Endodermal cell (in vitro differentiated cells): ENCODE results near the gene UCMA. TPM values are rescaled to one million over a fixed set of nuclear protein-coding genes. Genes with fewer than 3 reads are reported as not detected.
A peak's percentile ranks its signal among the peaks of the same experiment; 100 is the strongest.

Experiments used
- DNase-seq: peaks from one replicate; pipeline ENCODE4 v3.0.0-alpha.2; 2017
- H3K27ac ChIP-seq: 2 replicates; pipeline ENCODE4 v1.5.1; 2013; ENCODE audit warnings: mild to moderate bottlenecking, low read depth, low read length, moderate library complexity
- H3K27me3 ChIP-seq: 2 replicates; pipeline ENCODE4 v1.6.1; 2013; ENCODE audit warnings: mild to moderate bottlenecking, low read length, moderate library complexity; ENCODE audit not compliant: insufficient read depth, control insufficient read depth, poor library complexity, severe bottlenecking
- H3K36me3 ChIP-seq: 2 replicates; pipeline ENCODE4 v1.7.0; 2013; ENCODE audit warnings: mild to moderate bottlenecking, low read length, moderate library complexity; ENCODE audit not compliant: control insufficient read depth, insufficient read depth
- H3K4me1 ChIP-seq: one replicate; pipeline ENCODE4 v1.7.0; 2013; ENCODE audit warnings: low read length; ENCODE audit not compliant: control insufficient read depth, insufficient read depth
- H3K4me3 ChIP-seq: 2 replicates; pipeline ENCODE4 v1.5.1; 2013; ENCODE audit warnings: mild to moderate bottlenecking, low read length, moderate library complexity
- H3K9ac ChIP-seq: 2 replicates; pipeline ENCODE4 v1.6.1; 2013; ENCODE audit warnings: mild to moderate bottlenecking, low read length, moderate library complexity; ENCODE audit not compliant: poor library complexity, severe bottlenecking; ENCODE audit errors: extremely low read depth
- H3K9me3 ChIP-seq: 2 replicates; pipeline ENCODE4 v1.6.1; 2013; ENCODE audit warnings: mild to moderate bottlenecking, low read length, moderate library complexity; ENCODE audit not compliant: control insufficient read depth
- H3K27ac Mint-ChIP-seq: 2 replicates; pipeline ENCODE4 v1.8.0; 2020; ENCODE audit warnings: mixed read lengths
- H3K27me3 Mint-ChIP-seq: 2 replicates; pipeline ENCODE4 v1.8.0; 2021; ENCODE audit warnings: mild to moderate bottlenecking, mixed read lengths; ENCODE audit not compliant: insufficient read depth
- H3K36me3 Mint-ChIP-seq: 2 replicates; pipeline ENCODE4 v1.8.0; 2020; ENCODE audit warnings: low read depth, mixed read lengths
- H3K4me1 Mint-ChIP-seq: 2 replicates; pipeline ENCODE4 v1.8.0; 2020; ENCODE audit warnings: mixed read lengths
- H3K4me3 Mint-ChIP-seq: 2 replicates; pipeline ENCODE4 v1.8.0; 2020; ENCODE audit warnings: mild to moderate bottlenecking, moderate library complexity, mixed read lengths
- H3K9me3 Mint-ChIP-seq: 2 replicates; pipeline ENCODE4 v1.8.0; 2020; ENCODE audit warnings: mild to moderate bottlenecking, mixed read lengths
- WGBS, 2 experiments: methylation state at CpG; one replicate each; pipeline versions ENCODE4 v1.1.5 to v1.1.7; 2013; ENCODE audit warnings: missing lambda C conversion rate in 2 of 2, mixed read lengths in 1 of 2; ENCODE audit not compliant: insufficient coverage in 1 of 2, insufficient read length in 1 of 2; 5-methylcytosine and 5-hydroxymethylcytosine counted together
- total RNA-seq, 2 donors: library from RNA; stranded (reverse); fragmentation: NEBNext Ultra II Directional in 1 of 2; extraction: Animal tissue kit (Norgen Biotek cat#: 25700) in 1 of 2; gene quantifications; 2 replicates in 1 of 2; 3 replicates in 1 of 2; pipeline ENCODE4 v1.2.1, GENCODE V29; 2021
- TF ChIP-seq, protein P1 (sequence below): fragments of 200-600 bp; sonication (generic); conservative IDR thresholded peaks from 2 replicates; pipeline ENCODE4 v1.5.0; 2021; ENCODE audit warnings: antibody characterized with exemption, mild to moderate bottlenecking

The UCMA gene
- total RNA-seq, 2 donors from 2014 or later: not detected

GRCh38 chr10:13195016-13195415 lies 39.2 kb downstream of the UCMA start:
- no peak for DNase-seq
- Mint-ChIP-seq H3K9me3 (no peaks in the 10 kb centered on the region), H3K4me3 (no peak overlapping the region), H3K36me3 (peaks cover 72% of the 10 kb centered on the region), H3K27ac (no peak overlapping the region), H3K4me1 (no peaks in the 10 kb centered on the region), H3K27me3 (no peaks in the 10 kb centered on the region)
- Histone ChIP-seq H3K9ac (no peak overlapping the region), H3K27ac (no peak overlapping the region), H3K9me3 (no peaks in the 10 kb centered on the region), H3K36me3 (peaks cover 86% of the 10 kb centered on the region), H3K4me1 (no peaks in the 10 kb centered on the region), H3K27me3 (no peaks in the 10 kb centered on the region), H3K4me3 (no peak overlapping the region)
- TF ChIP-seq, protein P1, sequence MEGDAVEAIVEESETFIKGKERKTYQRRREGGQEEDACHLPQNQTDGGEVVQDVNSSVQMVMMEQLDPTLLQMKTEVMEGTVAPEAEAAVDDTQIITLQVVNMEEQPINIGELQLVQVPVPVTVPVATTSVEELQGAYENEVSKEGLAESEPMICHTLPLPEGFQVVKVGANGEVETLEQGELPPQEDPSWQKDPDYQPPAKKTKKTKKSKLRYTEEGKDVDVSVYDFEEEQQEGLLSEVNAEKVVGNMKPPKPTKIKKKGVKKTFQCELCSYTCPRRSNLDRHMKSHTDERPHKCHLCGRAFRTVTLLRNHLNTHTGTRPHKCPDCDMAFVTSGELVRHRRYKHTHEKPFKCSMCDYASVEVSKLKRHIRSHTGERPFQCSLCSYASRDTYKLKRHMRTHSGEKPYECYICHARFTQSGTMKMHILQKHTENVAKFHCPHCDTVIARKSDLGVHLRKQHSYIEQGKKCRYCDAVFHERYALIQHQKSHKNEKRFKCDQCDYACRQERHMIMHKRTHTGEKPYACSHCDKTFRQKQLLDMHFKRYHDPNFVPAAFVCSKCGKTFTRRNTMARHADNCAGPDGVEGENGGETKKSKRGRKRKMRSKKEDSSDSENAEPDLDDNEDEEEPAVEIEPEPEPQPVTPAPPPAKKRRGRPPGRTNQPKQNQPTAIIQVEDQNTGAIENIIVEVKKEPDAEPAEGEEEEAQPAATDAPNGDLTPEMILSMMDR: no peak
- WGBS, 2 experiments: 94 to 98% methylated on average over 3 to 6 of the region's 6 CpGs

- Mint-ChIP-seq H3K4me1 (no peaks in the 10 kb centered on the region), H3K27ac (no peak overlapping the region), H3K4me3 (no peak overlapping the region), H3K27me3 (no peaks in the 10 kb centered on the region), H3K9me3 (no peaks in the 10 kb centered on the region), H3K36me3 (peaks cover 68% of the 10 kb centered on the region)
- H3K4me3 ChIP-seq: no peak overlapping the region
- TF ChIP-seq, protein P1: no peak
- no peaks in the 10 kb centered on the region for H3K27me3 ChIP-seq
- 95% methylated on average over 7 of the region's 7 CpGs for WGBS, 2 experiments
- no peak for DNase-seq
- H3K4me1 ChIP-seq: no peaks in the 10 kb centered on the region
- H3K27ac ChIP-seq: no peak overlapping the region
- H3K36me3 ChIP-seq: peaks cover 83% of the 10 kb centered on the region
- no peak overlapping the region for H3K9ac ChIP-seq
- H3K9me3 ChIP-seq: no peaks in the 10 kb centered on the region
These were observed 40.5 kb downstream of the UCMA start for GRCh38 chr10:13193637-13194036.

DNA sequence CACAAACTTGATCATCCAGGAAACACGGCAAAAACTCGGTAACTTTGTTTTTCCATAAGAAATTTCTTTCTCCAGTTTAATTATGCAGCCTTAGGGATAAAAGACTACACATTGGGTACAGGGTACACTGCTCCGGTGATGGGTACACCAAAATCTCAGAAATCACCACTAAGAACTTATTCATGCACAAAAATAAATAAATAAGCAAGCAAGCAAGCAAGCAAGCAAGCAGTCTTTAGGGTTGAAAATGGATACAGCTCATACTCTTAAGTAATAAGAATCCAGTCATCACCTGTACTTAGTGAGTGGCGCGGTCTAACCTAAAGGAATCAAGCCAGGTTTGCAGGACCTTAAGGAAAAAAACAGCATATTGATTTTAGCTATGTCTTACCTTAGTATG lies 42.8 kb downstream of the UCMA start:
- H3K4me1 ChIP-seq: no peaks in the 10 kb centered on the region
- H3K27ac ChIP-seq: no peak overlapping the region
- H3K36me3 ChIP-seq: peaks cover 81% of the 10 kb centered on the region
- Mint-ChIP-seq H3K9me3 (peaks cover 5% of the 10 kb centered on the region), H3K36me3 (peaks cover 68% of the 10 kb centered on the region), H3K27ac (peak overlapping the region; percentile 3), H3K4me3 (no peak overlapping the region), H3K4me1 (no peaks in the 10 kb centered on the region), H3K27me3 (no peaks in the 10 kb centered on the region)
- H3K4me3 ChIP-seq: no peak overlapping the region
- peaks cover 11% of the 10 kb centered on the region for H3K9me3 ChIP-seq
- 91 to 97% methylated on average over 4 to 5 of the region's 5 CpGs for WGBS, 2 experiments
- no peak for DNase-seq
- H3K27me3 ChIP-seq: no peaks in the 10 kb centered on the region
- TF ChIP-seq, protein P1: no peak
- H3K9ac ChIP-seq: no peak overlapping the region
